Sigmoid colon (tissue), 7 donors: ENCODE measurements around the gene GNAS-AS1. TPM values are rescaled to one million over a fixed set of nuclear protein-coding genes. Genes with fewer than 3 reads are reported as not detected.

Source experiments
- DNase-seq: peaks from one replicate; pipeline ENCODE4 v3.0.0-alpha.2; 2019
- H3K27ac ChIP-seq, 4 donors: fragments of 200-600 bp; sonication (generic); one replicate each; pipeline ENCODE4 v1.5.1; 2016 to 2019; ENCODE audit warnings: mild to moderate bottlenecking in 1 of 4
- H3K27me3 ChIP-seq, 3 donors: fragments of 200-600 bp; sonication (generic); one replicate each; pipeline ENCODE4 v1.5.1; 2019; ENCODE audit warnings: mild to moderate bottlenecking in 1 of 3
- H3K36me3 ChIP-seq, 4 donors: fragments of 200-600 bp; sonication (generic); one replicate each; pipeline ENCODE4 v1.5.1; 2016 to 2019
- H3K4me1 ChIP-seq, 4 donors: fragments of 200-600 bp; sonication (generic); one replicate each; pipeline ENCODE4 v1.5.1; 2017 to 2019
- H3K4me3 ChIP-seq, 4 donors: fragments of 200-600 bp; sonication (generic); one replicate each; pipeline ENCODE4 v1.5.1; 2017 to 2019; ENCODE audit warnings: mild to moderate bottlenecking in 2 of 4, moderate library complexity in 1 of 4
- H3K9me3 ChIP-seq, 4 donors: fragments of 200-600 bp in 3 of 4; sonication (generic) in 3 of 4; one replicate each; pipeline versions ENCODE4 v1.5.1 to v1.6.1; 2013 to 2019
- CTCF ChIP-seq, 4 experiments: fragments of 450-650 bp in 3 of 4; fragments of 200-600 bp in 1 of 4; IDR thresholded peaks; one replicate each; pipeline ENCODE4 v1.5.1; 2016 to 2019; ENCODE audit warnings: antibody characterized with exemption in 4 of 4, mild to moderate bottlenecking in 3 of 4, moderate library complexity in 2 of 4
- EP300 ChIP-seq, 4 donors: sonication (generic); formaldehyde crosslinking; IDR thresholded peaks; one replicate each; pipeline ENCODE4 v1.6.1; 2017; ENCODE audit warnings: antibody characterized with exemption in 4 of 4
- POLR2A ChIP-seq, 2 donors: fragments of 450-650 bp; IDR thresholded peaks; one replicate each; pipeline ENCODE4 v1.6.1; 2016; ENCODE audit warnings: antibody characterized with exemption in 2 of 2, mild to moderate bottlenecking in 2 of 2, moderate library complexity in 2 of 2
- POLR2AphosphoS5 ChIP-seq, 4 donors: sonication (generic); formaldehyde crosslinking; IDR thresholded peaks; one replicate each; pipeline ENCODE4 v1.6.1; 2017; ENCODE audit warnings: antibody characterized with exemption in 4 of 4
- WGBS, 2 donors: extraction: QIAGEN DNeasy Blood & Tissue Kit; methylation state at CpG; one replicate each; pipeline ENCODE4 v1.1.7; 2013; 5-methylcytosine and 5-hydroxymethylcytosine counted together
- intact Hi-C: fragments of 100-400 bp; cut with DNase I; formaldehyde crosslinking; loops from one replicate; pipeline ENCODE4 v1.15.1; 2023
- polyA plus RNA-seq, 3 donors: library from polyadenylated mRNA; stranded (reverse); fragments of 200-250 nt; gene quantifications; one replicate each; pipeline ENCODE4 v1.2.3, GENCODE V29; 2013
- total RNA-seq, 4 donors: library from RNA; depleted of rRNA; stranded (reverse); fragments of >200 nt; gene quantifications; one replicate each; pipeline ENCODE4 v1.1.0, GENCODE V29; 2016
- donor health status: healthy with polysubstance abuse.
- donor health status: Bipolar disorder and iron deficiency.
- donor health status: healthy.

The GNAS-AS1 gene
- total and polyA plus RNA-seq, 7 donors: 0.33 to 0.69 (median 0.36) TPM; not detected in 4

- TF ChIP-seq EP300 (IDR thresholded peaks at IDR 0.05) (no peak), CTCF (IDR thresholded peaks at IDR 0.05) (no peak), POLR2A (IDR thresholded peaks at IDR 0.05) (no peak), POLR2AphosphoS5 (IDR thresholded peaks at IDR 0.05) (no peak)
- no peaks in the 10 kb centered on the region for H3K36me3 ChIP-seq
- H3K9me3 ChIP-seq: no peaks in the 10 kb centered on the region
- H3K4me1 ChIP-seq: no peaks in the 10 kb centered on the region
- DNase-seq: no peak
- no peak overlapping the region for H3K4me3 ChIP-seq
- intact Hi-C loops: no loop called here
- 74 to 76% methylated on average over 17 of the region's 17 CpGs for WGBS, 2 donors
- no peak overlapping the region for H3K27ac ChIP-seq
- peaks cover 0 to 12% (median 0%) of the 10 kb centered on the region in 3 donors for H3K27me3 ChIP-seq
These were observed 42.2 kb downstream of the GNAS-AS1 start for GRCh38 chr20:58808271-58809046.

- peaks cover 0 to 12% (median 0%) of the 10 kb centered on the region in 3 donors for H3K27me3 ChIP-seq
- intact Hi-C loops: no loop called here
- H3K27ac ChIP-seq: no peak overlapping the region
- WGBS, 2 donors: 83 to 87% methylated on average over 11 of the region's 11 CpGs
- DNase-seq: no peak
- no peaks in the 10 kb centered on the region for H3K9me3 ChIP-seq
- H3K36me3 ChIP-seq: no peaks in the 10 kb centered on the region
- H3K4me3 ChIP-seq: no peak overlapping the region
- TF ChIP-seq CTCF (IDR thresholded peaks at IDR 0.05) (no peak), POLR2A (IDR thresholded peaks at IDR 0.05) (no peak), POLR2AphosphoS5 (IDR thresholded peaks at IDR 0.05) (no peak), EP300 (IDR thresholded peaks at IDR 0.05) (no peak)
- H3K4me1 ChIP-seq: no peaks in the 10 kb centered on the region
These were observed 42.9 kb downstream of the GNAS-AS1 start for GRCh38 chr20:58807801-58808200.

GRCh38 chr20:58803533-58803932, 47.2 kb downstream of the GNAS-AS1 start:
- H3K4me1 ChIP-seq: no peaks in the 10 kb centered on the region
- H3K36me3 ChIP-seq: no peaks in the 10 kb centered on the region
- TF ChIP-seq POLR2A (IDR thresholded peaks at IDR 0.05) (no peak), CTCF (IDR thresholded peaks at IDR 0.05) (no peak), EP300 (IDR thresholded peaks at IDR 0.05) (no peak), POLR2AphosphoS5 (IDR thresholded peaks at IDR 0.05) (no peak)
- WGBS, 2 donors: 89 to 91% methylated on average over 18 of the region's 18 CpGs
- intact Hi-C loops: no loop called here
- H3K27ac ChIP-seq: no peak overlapping the region
- H3K9me3 ChIP-seq: no peaks in the 10 kb centered on the region
- no peak for DNase-seq
- no peak overlapping the region for H3K4me3 ChIP-seq
- H3K27me3 ChIP-seq: peaks cover 0 to 12% (median 0%) of the 10 kb centered on the region in 3 donors

GRCh38 chr20:58802061-58802460, 48.6 kb downstream of the GNAS-AS1 start:
- WGBS, 2 donors: 89 to 91% methylated on average over 11 of the region's 11 CpGs
- peaks cover 0 to 12% (median 0%) of the 10 kb centered on the region in 3 donors for H3K27me3 ChIP-seq
- no peak overlapping the region for H3K27ac ChIP-seq
- DNase-seq: no peak
- no peaks in the 10 kb centered on the region for H3K4me1 ChIP-seq
- no peaks in the 10 kb centered on the region for H3K9me3 ChIP-seq
- TF ChIP-seq POLR2AphosphoS5 (IDR thresholded peaks at IDR 0.05) (no peak), POLR2A (IDR thresholded peaks at IDR 0.05) (no peak), CTCF (IDR thresholded peaks at IDR 0.05) (no peak), EP300 (IDR thresholded peaks at IDR 0.05) (no peak)
- intact Hi-C loops: no loop called here
- no peak overlapping the region for H3K4me3 ChIP-seq
- H3K36me3 ChIP-seq: no peaks in the 10 kb centered on the region
